Measurements from ENCODE around the gene ITPKB. TPM values are rescaled to one million over a fixed set of nuclear protein-coding genes. Genes with fewer than 3 reads are reported as not detected.

The ITPKB gene
- total and polyA plus RNA-seq, 9 donors = 10.2 to 32.4 (median 23.5) TPM

GRCh38 chr1:226688056-226688748 is 50.9 kb downstream of the ITPKB start:
- H3K27ac ChIP-seq (ENCODE audit: low read length) = peak overlapping the region; percentile 89
- WGBS (ENCODE audit: insufficient coverage) = 17% methylated on average over 2 of the region's 6 CpGs
- DNase-seq = peak; percentile 66

GRCh38 chr1:226687426-226687825 is 51.7 kb downstream of the ITPKB start:
- no peaks in the 10 kb centered on the region for H3K27me3 ChIP-seq (ENCODE audit: control insufficient read depth, insufficient read depth, low read length)
- peak overlapping the region; percentile 89 for H3K27ac ChIP-seq (ENCODE audit: low read length)
- peak; percentile 64 for DNase-seq
- peaks cover 83% of the 10 kb centered on the region for H3K4me1 ChIP-seq (ENCODE audit: control insufficient read depth, insufficient read depth, low read length)
- H3K36me3 ChIP-seq (ENCODE audit: control insufficient read depth, insufficient read depth, low read length) = no peaks in the 10 kb centered on the region
- WGBS (ENCODE audit: insufficient coverage) = 60% methylated on average over 1 of the region's 2 CpGs
- H3K9me3 ChIP-seq (replicated peaks; ENCODE audit: control insufficient read depth, low read depth, low read length) = no peaks in the 10 kb centered on the region
- H3K4me3 ChIP-seq (ENCODE audit: low read length) = no peak overlapping the region

More at GRCh38 chr1:226688056-226688748, 50.9 kb downstream of the ITPKB start:
- Histone ChIP-seq H3K36me3 (ENCODE audit: control insufficient read depth, insufficient read depth, low read length) (no peaks in the 10 kb centered on the region), H3K27me3 (ENCODE audit: control insufficient read depth, insufficient read depth, low read length) (no peaks in the 10 kb centered on the region), H3K9me3 (replicated peaks; ENCODE audit: control insufficient read depth, low read depth, low read length) (no peaks in the 10 kb centered on the region), H3K4me1 (ENCODE audit: control insufficient read depth, insufficient read depth, low read length) (peaks cover 84% of the 10 kb centered on the region), H3K4me3 (ENCODE audit: low read length) (no peak overlapping the region)

- Histone ChIP-seq H3K4me1 (ENCODE audit: control insufficient read depth, insufficient read depth, low read length) (peaks cover 84% of the 10 kb centered on the region), H3K9me3 (replicated peaks; ENCODE audit: control insufficient read depth, low read depth, low read length) (no peaks in the 10 kb centered on the region), H3K4me3 (ENCODE audit: low read length) (no peak overlapping the region), H3K36me3 (ENCODE audit: control insufficient read depth, insufficient read depth, low read length) (no peaks in the 10 kb centered on the region), H3K27ac (ENCODE audit: low read length) (peak overlapping the region; percentile 89), H3K27me3 (ENCODE audit: control insufficient read depth, insufficient read depth, low read length) (no peaks in the 10 kb centered on the region)
- DNase-seq = peak; percentile 95
- WGBS (ENCODE audit: insufficient coverage) = 46% methylated on average over 7 of the region's 12 CpGs
These were observed 52.3 kb downstream of the ITPKB start for GRCh38 chr1:226686440-226687425.

- no peaks in the 10 kb centered on the region for H3K9me3 ChIP-seq (replicated peaks; ENCODE audit: control insufficient read depth, low read depth, low read length)
- 83% methylated on average over 9 of the region's 11 CpGs for WGBS (ENCODE audit: insufficient coverage)
- H3K4me3 ChIP-seq (ENCODE audit: low read length) = no peak overlapping the region
- H3K27me3 ChIP-seq (ENCODE audit: control insufficient read depth, insufficient read depth, low read length) = no peaks in the 10 kb centered on the region
- no peaks in the 10 kb centered on the region for H3K36me3 ChIP-seq (ENCODE audit: control insufficient read depth, insufficient read depth, low read length)
- H3K27ac ChIP-seq (ENCODE audit: low read length) = no peak overlapping the region
- no peak for DNase-seq
- peaks cover 84% of the 10 kb centered on the region for H3K4me1 ChIP-seq (ENCODE audit: control insufficient read depth, insufficient read depth, low read length)
These were observed 53.8 kb downstream of the ITPKB start for GRCh38 chr1:226685196-226685820.

GRCh38 chr1:226684026-226684425 is 55.1 kb downstream of the ITPKB start:
- H3K4me3 ChIP-seq (ENCODE audit: low read length) = no peak overlapping the region
- DNase-seq = no peak
- peaks cover 89% of the 10 kb centered on the region for H3K4me1 ChIP-seq (ENCODE audit: control insufficient read depth, insufficient read depth, low read length)
- 47% methylated on average over 3 of the region's 7 CpGs for WGBS (ENCODE audit: insufficient coverage)
- no peaks in the 10 kb centered on the region for H3K9me3 ChIP-seq (replicated peaks; ENCODE audit: control insufficient read depth, low read depth, low read length)
- no peaks in the 10 kb centered on the region for H3K27me3 ChIP-seq (ENCODE audit: control insufficient read depth, insufficient read depth, low read length)
- H3K36me3 ChIP-seq (ENCODE audit: control insufficient read depth, insufficient read depth, low read length) = no peaks in the 10 kb centered on the region
- no peak overlapping the region for H3K27ac ChIP-seq (ENCODE audit: low read length)

DNA sequence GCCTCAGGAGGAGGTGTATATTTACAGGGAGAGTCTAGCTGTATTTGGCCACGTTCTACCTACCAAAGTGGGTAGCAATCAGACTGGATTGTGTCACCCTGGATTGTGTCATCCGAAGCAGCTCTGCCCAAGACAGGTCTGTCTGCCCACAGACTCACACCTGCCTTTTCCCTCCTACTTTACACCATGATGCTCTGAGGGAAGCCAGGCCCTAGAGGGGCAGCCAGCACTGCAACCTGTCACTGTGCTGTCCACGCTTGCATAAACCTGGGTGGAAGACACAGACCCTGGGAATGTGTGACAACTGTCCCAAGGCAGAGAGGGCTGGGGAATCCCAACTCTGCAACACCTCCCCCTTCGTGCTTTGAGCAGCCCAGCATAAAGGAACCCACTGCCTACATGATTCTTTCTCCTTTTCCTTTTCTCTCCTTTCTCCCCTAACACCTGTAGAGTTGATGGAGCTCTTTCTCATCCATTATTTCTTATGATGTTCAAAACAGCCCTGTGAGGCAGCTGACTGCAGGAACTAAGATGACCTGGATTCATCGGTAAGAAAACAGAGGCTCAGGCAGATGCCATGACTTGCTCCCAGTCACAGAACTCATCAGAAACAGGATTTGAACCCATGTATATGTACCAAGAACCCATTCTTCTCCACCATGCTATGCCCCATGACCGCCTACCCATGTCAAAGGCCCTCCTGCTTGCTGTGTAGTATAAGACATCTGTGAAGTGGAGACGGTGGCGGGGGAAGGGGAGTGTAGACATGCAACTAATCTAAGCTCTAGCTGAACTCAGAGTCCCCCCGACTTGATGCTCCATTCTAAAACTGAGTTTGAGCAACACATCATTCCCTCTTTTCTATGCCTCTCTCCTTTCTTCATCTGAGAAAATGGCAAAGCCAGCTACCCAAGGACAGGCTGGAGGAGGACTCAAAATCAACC is 55.9 kb downstream of the ITPKB start:
- H3K27me3 ChIP-seq (ENCODE audit: control insufficient read depth, insufficient read depth, low read length) = no peaks in the 10 kb centered on the region
- H3K9me3 ChIP-seq (replicated peaks; ENCODE audit: control insufficient read depth, low read depth, low read length) = no peaks in the 10 kb centered on the region
- H3K27ac ChIP-seq (ENCODE audit: low read length) = no peak overlapping the region
- 96% methylated on average over 3 of the region's 9 CpGs for WGBS (ENCODE audit: insufficient coverage)
- DNase-seq = no peak
- H3K4me1 ChIP-seq (ENCODE audit: control insufficient read depth, insufficient read depth, low read length) = peaks cover 90% of the 10 kb centered on the region
- no peaks in the 10 kb centered on the region for H3K36me3 ChIP-seq (ENCODE audit: control insufficient read depth, insufficient read depth, low read length)
- no peak overlapping the region for H3K4me3 ChIP-seq (ENCODE audit: low read length)

GRCh38 chr1:226681652-226682493 is 57.2 kb downstream of the ITPKB start:
- Histone ChIP-seq H3K9me3 (replicated peaks; ENCODE audit: control insufficient read depth, low read depth, low read length) (no peaks in the 10 kb centered on the region), H3K4me1 (ENCODE audit: control insufficient read depth, insufficient read depth, low read length) (peaks cover 89% of the 10 kb centered on the region), H3K27me3 (ENCODE audit: control insufficient read depth, insufficient read depth, low read length) (no peaks in the 10 kb centered on the region), H3K36me3 (ENCODE audit: control insufficient read depth, insufficient read depth, low read length) (no peaks in the 10 kb centered on the region), H3K4me3 (ENCODE audit: low read length) (no peak overlapping the region), H3K27ac (ENCODE audit: low read length) (no peak overlapping the region)
- no peak for DNase-seq
- WGBS (ENCODE audit: insufficient coverage) = 55% methylated on average over 1 of the region's 4 CpGs

DNA sequence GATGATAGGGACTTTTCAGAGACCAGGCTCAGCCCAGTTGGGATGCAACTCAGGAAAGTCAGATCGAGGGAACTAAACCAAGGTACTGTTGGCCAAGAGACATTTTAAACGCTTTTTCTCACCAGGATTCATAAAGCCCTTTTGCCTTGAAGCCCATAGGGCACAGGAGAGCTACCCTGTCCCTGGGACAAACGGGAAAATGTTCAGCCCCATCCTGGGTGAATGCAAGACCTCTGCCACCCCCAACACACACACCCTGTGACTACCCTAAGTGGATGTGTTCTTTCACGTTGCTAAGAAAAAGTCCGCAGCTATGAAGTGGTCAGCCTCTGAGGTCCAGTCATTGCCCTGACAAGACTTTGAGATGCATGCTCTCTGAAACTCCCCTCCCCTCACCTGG is 58.4 kb downstream of the ITPKB start:
- Histone ChIP-seq H3K36me3 (ENCODE audit: control insufficient read depth, insufficient read depth, low read length) (no peaks in the 10 kb centered on the region), H3K27ac (ENCODE audit: low read length) (peak overlapping the region; percentile 96), H3K4me1 (ENCODE audit: control insufficient read depth, insufficient read depth, low read length) (peaks cover 87% of the 10 kb centered on the region), H3K27me3 (ENCODE audit: control insufficient read depth, insufficient read depth, low read length) (no peaks in the 10 kb centered on the region), H3K4me3 (ENCODE audit: low read length) (no peak overlapping the region), H3K9me3 (replicated peaks; ENCODE audit: control insufficient read depth, low read depth, low read length) (no peaks in the 10 kb centered on the region)
- DNase-seq = no peak
- whole genome bisulfite sequencing (ENCODE audit: insufficient coverage) = 38% methylated on average over 4 of the region's 5 CpGs
